Renal cortex interstitium (tissue), 11 donors: ENCODE data around the gene CRY1. TPM values are rescaled to one million over a fixed set of nuclear protein-coding genes. Genes with fewer than 3 reads are reported as not detected.
A peak's percentile ranks its signal among the peaks of the same experiment; 100 is the strongest.

Source experiments
- DNase-seq, 11 donors: peaks; one replicate each; pipeline ENCODE4 v3.0.0-alpha.2; 2013; ENCODE audit warnings: low read depth in 9 of 11, low spot score in 4 of 11; ENCODE audit errors: extremely low read depth in 1 of 11
- polyA plus RNA-seq, 3 donors: library from polyadenylated mRNA; unstranded; fragments of 120-200 nt; gene quantifications; one replicate each; pipeline ENCODE4 v1.2.1, GENCODE V29; 2013; ENCODE audit not compliant: insufficient read length in 3 of 3

CRY1 gene
- polyA plus RNA-seq, 3 donors, result 27.8 to 35.0 (median 28.4) TPM

DNA sequence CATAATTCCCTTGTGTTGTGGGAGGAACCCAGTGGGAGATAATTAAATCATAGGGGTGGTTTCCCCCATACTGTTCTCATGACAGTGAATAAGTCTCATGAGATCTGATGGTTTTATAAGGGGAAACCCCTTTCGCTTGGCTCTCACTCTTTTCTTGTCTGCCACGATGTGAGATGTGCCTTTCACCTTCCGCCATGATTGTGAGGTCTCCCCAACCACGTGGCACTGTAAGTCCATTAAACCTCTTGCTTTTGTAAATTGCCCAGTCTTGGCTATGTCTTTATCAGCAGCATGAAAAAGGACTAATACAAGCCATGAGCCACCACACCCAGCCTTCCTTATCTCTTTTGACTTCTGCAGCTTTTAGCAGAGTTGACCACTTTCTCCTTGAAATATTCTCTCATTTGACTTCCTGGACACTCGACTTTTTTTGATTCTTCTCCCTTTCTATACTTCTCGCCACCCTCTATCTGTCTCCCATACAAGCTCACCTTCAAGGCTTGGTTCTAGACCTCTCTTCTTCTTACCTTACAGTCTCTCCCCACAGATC is 108.7 kb downstream of the CRY1 start:
- no peak for DNase-seq

DNA sequence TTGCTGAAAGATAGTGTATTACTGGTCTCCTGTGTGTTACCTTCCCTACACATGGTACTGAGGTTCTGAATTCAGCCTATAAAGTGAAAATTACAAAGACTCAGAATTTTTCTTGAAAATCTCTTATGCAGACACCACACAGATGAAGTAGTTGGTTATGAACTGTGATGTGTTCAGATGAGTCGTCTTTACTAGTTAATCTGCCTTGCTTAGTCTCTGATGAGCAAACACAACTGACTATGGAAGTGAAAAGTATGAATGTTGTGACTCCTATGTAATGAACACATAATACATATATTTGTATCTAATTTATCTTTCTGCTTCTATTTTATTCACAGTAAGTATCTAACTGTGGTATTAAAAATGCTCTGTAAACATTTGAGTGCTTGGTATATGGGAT is 111.1 kb downstream of the CRY1 start:
- DNase-seq, result no peak

DNA sequence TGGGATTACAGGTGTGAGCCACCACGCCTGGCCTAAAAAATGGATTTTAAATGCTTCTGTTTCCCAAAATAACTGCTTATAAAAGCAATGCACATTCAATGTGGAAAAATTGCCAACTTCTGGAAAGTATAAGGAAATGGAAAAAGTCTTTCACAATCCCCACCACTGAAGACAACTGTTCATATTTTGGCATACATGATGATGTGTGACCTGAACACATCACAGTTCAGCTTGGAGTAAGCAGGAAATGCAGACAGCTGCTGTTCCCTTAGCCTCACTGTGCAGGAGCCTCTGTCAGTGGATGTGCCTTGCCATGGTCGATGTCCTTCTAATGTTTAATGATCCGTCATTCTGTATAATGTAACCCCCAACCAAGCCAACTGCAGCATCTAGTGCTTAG is 111.6 kb downstream of the CRY1 start:
- no peak for DNase-seq

DNA sequence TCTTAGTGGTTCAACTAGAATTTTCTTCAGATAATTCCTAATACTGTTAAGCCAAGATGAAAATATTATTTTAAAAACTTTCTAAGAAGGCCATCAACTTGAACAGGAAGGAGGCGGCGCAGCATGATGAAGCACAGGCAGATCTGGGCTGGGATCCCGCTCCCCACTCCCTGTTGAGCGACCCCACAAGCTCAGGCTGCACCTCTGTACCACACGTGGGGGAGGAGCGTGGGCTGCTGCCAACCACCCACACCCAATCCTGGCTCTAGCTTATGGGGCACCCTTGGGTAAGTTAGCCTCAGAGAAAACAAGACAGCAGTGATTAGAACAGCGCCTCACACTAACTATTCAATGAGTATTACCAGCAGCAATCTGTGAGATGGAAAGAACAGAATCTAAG is 112.4 kb downstream of the CRY1 start:
- DNase-seq, result no peak

DNA sequence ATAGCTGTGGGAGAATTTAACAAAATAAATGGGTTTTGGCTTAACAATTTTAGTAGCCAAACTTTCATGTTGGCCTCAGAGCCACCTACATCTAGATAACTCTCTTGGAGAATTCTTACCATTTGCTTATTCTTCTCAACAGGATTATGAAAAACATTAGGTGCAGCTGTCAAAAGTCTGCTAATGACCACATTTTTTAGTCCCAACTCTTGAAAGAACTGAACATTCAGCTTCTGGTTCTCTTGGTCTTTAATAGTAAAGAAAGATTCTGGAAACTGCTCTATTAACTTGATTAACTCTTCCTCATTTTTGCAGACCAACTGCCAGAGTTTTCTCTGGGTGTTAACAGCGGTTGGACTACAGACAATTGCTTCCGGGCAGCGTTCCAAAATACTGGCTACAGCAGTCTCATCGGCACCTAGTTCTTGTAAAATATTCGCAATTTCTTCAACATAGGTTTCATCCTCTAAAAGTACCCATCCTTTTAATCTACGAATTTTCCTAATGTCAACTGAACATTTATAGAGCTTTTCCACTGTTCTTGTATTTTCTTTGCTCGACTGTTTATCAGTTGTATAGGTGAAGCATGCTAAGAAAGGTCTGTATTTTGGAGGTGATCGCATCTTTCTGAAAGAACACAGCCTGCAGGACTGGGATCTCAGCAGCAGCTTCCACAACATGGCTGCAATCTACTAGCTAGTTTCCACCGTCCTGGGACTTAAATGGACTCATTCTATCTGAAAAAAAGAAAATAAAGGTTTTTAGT is 115.1 kb downstream of the CRY1 start:
- no peak for DNase-seq

DNA sequence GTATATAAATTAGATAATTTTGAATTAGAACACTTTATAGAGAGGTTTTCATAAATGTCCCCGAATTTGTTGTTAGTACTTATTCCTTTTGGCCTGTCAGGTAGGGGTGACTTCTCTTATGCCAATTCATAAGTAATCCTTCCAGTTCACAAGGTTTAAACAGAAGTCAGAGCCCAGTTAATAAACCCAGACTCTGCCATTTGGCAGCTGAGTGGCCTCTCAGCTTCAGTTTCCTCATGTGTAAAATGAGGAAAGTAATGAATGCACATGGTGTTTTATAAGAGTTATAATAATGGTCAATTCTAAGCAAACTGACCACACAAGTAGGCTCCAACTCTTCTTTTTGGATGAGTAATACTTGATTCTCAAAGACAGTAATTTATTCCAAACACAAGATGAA is 116.7 kb downstream of the CRY1 start:
- no peak for DNase-seq

DNA sequence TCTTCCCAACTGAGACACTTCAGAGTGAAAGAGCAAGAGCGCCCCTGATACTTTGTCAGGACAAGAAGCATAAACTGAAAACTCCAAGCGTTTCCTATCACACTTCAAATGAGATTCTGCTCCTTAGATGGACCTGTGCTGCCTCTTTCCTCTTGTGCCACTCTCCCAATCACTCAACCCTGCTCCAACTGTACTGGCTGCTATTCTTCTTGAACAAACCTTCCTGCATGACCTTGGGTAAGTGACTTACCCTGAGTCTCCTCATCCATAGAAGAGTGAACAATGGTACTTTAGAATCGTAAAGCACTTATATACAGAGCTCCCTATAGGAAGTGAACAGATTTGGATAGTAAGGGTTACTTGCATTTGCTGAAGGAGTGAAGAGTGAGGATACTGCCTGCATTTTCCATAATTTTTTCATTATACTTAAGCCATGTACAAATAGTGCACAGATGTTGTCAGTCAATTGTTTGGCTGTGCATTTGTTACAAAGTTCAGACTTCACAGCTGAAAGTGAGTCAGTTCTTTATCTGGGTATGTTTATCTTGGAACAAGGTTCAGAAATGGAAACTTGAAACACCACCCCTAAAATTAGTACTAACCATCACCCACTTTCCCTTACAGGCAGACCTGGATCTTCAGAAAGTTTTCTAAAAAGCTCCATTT is 117.2 kb downstream of the CRY1 start:
- DNase-seq, result no peak

DNA sequence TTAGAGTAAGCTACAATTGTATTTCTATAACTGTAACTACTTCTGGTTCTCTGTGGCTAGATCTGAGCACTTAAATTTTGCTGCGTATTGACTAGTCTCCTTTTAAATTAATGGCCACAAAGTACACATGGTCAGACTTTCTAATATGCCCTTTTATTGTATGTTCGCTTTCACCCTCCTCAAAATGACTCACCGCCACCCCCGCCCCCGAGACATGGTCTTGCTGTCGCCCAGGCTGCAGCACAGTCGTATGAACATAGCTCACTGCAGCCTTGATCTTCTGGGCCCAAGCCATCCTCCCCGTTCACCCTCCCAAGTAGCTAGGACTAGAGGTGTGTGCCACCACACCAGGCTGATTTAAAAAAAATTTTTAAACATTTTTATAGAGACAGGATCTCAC is 118.3 kb downstream of the CRY1 start:
- DNase-seq, result no peak

DNA sequence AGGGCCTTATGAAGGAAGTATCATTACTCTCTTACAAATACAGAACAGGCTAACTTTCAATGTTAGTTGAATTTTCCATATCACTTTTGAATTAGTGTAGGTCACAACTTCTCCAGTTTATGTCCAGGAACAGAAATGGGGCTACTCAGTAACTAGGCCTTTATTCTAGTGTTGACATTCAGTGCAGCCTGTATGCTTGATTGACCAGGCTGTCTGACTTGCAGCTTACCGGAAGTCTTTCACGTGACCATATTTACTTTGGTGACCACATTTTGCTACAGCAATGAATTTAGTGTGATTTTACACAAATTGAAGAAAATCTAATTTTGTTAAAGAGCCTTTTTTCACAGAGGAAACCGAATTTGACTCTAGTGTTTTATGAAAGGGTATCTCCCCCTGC is 118.8 kb downstream of the CRY1 start:
- DNase-seq, result peak in 2 of 11 donors; percentile 23 to 42

DNA sequence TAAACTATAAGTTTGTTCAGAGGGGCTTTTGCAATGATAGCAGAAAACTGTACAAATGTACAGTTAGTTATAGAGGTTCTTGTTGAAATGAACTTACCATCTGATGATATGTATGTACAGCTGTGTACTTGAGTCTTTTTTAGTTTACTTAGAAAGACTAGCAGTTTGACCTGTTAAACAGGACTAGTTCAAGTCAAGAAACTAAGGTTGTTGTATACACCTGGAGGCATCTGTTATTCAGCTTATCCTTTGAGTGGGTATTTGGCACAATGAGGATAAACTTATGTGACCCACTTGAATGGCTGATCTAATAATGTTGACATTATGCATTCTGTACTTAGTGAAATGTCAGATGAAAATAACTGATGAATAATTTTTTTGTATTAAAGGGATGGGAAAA is 119.8 kb downstream of the CRY1 start:
- DNase-seq, result no peak

DNA sequence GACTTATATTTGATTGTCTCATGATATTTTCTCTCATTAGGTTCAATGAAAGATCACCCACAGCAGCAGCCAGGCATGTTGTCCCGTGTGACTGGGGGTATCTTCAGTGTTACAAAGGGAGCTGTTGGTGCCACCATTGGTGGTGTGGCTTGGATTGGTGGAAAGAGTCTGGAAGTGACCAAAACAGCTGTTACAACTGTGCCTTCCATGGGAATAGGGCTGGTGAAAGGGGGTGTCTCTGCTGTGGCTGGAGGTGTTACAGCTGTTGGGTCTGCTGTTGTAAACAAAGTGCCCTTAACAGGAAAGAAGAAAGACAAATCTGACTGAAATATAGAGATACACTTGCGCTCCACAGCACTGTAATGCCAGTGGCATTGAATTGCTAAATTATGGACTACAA is 122.3 kb downstream of the CRY1 start:
- DNase-seq, result no peak

DNA sequence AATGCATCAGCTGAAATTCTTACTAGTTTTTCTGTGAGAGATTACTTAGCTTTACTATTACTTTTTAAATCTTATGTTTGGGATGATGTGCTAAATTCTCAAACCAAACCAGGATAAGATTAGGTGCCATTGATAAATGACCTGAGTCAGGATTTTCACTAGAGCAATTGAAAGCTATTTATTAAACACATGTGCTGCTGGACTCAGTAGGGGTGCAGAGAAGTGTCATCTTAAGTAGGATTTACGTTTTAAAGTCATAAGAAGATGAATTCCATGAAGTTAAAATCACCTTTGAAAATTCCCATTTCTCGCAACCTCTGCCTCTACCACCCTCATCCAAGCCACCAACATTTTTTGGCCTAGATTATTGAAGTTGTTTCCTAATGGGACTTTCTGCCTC is 128.8 kb downstream of the CRY1 start:
- no peak for DNase-seq

DNA sequence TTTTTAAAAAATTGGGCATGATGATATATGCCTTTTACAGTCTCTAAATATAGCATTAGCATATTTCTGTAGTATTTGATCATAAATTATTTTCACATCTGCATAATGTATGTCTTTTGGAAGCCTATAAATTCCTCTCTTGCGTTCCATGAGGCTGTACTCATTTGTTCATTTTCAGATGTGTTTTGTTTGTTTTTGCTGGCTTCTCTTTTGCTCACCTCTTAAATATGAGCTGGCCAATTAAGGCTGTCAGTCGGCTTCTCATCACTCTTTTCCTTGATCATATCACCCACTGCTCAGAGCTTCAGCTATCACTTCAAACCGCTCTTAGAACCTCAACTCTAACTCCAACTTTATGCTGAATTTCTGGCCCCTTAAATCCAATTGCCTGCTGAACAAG is 131.1 kb downstream of the CRY1 start:
- DNase-seq, result no peak

DNA sequence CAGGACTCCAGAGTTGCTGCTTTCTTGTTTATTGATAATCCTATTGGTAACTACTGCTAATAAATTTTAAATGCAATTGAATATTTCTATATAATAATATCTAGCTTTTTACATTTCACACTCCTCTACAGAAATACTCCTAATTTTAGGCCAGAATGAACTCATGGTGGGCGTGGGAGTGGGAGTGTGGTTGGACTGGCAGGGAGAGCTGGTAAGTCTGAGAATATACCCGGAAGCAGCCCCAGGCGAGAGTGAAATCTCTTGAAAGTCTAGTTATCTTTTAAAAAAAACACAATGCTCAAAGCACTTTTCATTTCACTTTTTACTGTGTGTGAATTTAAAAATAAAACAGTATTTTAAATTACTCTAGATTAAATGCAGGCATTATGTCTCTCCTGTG is 132.9 kb downstream of the CRY1 start:
- no peak for DNase-seq

DNA sequence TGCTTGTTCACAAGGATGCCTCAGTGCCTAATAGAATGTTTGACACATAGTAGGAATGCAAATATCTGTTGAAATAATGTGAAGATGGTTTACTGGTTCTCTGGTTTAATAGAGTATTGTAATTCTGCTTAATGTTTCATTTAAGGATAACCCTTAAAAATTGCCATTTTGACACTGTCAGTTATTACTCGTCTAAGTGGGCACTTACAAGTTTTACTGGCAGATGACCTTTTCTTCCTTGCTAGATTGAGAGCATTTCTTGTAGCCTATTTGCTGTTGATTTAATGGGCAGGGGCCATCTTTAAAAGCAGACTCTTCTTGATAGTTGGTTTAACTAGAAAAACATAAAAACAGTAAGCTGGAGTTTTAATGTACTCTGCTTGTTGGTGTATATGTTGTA is 135.8 kb downstream of the CRY1 start:
- no peak for DNase-seq

DNA sequence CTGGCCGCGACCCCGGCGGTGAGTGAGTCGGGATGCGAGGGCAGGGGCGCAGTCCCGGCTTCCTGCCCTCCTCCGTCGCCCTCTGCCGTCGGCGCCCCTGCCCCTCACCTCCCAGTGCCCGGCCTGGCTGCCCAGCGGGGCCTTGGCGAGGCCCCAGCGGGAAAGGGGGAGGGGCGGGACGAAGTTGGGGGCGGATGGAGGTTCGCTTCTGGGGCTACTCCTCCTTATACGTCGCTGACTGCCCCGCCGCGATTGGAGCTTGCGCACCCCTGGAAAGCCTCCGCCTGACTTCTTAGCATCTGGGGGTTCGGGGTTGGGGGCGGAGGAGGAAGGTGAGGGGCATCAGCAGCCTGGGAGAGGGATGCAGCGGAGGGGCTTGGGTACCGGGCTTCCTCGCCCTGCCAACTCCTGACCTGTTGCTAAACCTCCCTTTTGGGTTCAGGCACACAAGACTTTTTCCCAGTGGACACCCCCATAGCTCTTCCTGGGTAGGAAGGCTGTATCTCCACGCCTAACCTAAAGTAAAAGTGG is 137.2 kb downstream of the CRY1 start:
- peak in 10 of 11 donors; percentile 43 to 74 (median 60) for DNase-seq

DNA sequence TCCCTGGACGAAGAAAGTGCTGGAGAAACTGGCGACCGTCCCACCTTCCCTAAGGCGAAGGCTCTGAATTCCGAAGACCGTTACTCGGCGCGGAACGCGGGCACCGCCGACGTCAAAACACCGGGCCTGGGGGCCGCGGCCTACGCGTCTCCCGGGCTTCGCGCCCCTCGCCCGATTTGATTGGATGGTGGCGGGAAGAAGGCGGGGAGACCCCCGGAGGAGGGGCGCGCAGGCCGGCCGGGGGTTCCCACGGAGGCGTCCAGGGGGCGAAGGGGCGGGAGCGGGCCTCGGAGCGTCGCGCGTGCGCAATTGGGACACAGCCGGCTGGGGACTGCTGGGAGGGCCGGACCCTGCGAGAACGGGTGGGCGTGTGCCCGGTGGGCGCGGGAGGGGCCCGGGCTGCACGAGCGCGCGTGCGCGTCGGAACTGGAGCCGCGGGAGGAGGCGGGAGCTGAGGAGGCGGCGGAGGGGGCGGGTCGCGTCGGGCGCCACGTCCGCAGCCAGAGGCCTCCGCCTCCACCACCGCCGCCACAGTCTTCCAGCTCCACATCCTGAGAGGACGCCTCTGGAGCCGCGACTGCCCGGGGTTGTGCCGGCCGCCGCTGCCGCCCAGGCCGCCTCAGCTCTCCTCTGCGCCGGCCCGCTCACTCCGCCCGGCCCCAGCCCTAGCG is 137.8 kb downstream of the CRY1 start, which contains the start of gene TMEM263:
TSS of gene TMEM263 (plus strand) at position 531 of the 671 bp plus-strand sequence. CDS start 11,210 bp downstream, outside the sequence.
- peak; percentile 86 to 97 (median 96) for DNase-seq

DNA sequence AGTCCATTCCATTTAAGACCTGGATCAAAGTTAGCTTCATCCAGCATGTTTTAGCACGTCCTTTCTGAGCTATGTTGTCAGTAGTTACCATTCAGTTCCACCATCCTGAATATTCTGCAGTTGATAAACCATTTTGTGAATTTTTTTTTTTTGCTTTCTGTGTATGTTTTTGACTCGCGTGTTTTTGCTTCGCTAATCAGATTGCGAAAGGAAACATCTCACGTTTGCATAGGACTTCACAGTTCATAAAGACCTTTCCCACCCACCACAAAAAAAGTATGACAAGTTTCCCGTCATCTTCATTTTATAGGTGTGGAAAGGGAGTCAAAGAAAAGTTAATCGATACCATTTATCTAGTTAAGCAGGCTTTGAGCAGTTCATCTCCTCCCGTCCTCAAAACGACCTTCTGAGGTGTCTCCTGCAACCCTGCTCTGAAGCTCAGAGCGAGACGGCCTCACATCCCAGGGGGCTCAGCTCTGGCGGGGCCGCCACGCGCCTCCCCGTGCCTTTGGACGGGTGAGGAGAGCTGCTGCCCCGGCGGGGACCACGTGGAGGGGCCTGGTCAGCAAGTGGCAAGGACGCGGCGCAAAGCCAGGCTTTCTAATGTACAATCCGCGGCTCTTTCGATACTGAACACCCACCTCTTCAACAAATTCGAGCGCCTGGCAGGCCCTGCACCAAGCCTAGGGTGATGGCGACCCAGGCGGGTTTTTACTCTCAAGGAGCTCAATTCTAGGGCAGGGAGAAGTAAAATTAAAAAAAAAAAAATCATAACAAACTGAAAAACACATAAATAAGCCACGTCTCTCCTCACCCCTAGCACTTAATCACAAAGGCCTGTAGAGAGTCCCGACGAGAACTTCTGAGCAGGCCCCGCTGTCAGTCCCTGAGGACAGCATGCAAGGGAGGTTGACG is 138.6 kb downstream of the CRY1 start:
- DNase-seq, result no peak
